Mesothelial cell of epicardium (in vitro differentiated cells): ENCODE results near the gene EXOSC1. TPM values are rescaled to one million over a fixed set of nuclear protein-coding genes. Genes with fewer than 3 reads are reported as not detected.

Experiments
- DNase-seq, 2 experiments: peaks; one replicate each; pipeline ENCODE4 v3.0.0; 2021; ENCODE audit warnings: low spot score in 2 of 2; ENCODE audit not compliant: unreplicated experiment in 2 of 2
- H3K27ac Mint-ChIP-seq: 2 replicates; pipeline ENCODE4 v1.8.0; 2021; ENCODE audit warnings: mixed read lengths
- H3K27me3 Mint-ChIP-seq: 2 replicates; pipeline ENCODE4 v1.8.0; 2021; ENCODE audit warnings: low read depth, mixed read lengths
- H3K36me3 Mint-ChIP-seq: 2 replicates; pipeline ENCODE4 v1.8.0; 2021; ENCODE audit warnings: mixed read lengths
- H3K4me1 Mint-ChIP-seq: 2 replicates; pipeline ENCODE4 v1.8.0; 2021; ENCODE audit warnings: mixed read lengths
- H3K4me3 Mint-ChIP-seq: 2 replicates; pipeline ENCODE4 v1.8.0; 2021; ENCODE audit warnings: mild to moderate bottlenecking, moderate library complexity, mixed read lengths
- H3K9me3 Mint-ChIP-seq: 2 replicates; pipeline ENCODE4 v1.8.0; 2021; ENCODE audit warnings: mixed read lengths
- CTCF ChIP-seq: fragments of 200-600 bp; sonication (generic); IDR thresholded peaks from one replicate; pipeline ENCODE4 v1.5.0; 2021; ENCODE audit warnings: antibody characterized with exemption; ENCODE audit not compliant: unreplicated experiment
- total RNA-seq: library from RNA; stranded (reverse); gene quantifications from 3 replicates; pipeline ENCODE4 v1.2.1, GENCODE V29; 2021

Gene EXOSC1, protein sequence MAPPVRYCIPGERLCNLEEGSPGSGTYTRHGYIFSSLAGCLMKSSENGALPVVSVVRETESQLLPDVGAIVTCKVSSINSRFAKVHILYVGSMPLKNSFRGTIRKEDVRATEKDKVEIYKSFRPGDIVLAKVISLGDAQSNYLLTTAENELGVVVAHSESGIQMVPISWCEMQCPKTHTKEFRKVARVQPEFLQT
- total RNA-seq = 28.2 to 31.2 TPM (median 30.6 TPM) in 3 replicates

DNA sequence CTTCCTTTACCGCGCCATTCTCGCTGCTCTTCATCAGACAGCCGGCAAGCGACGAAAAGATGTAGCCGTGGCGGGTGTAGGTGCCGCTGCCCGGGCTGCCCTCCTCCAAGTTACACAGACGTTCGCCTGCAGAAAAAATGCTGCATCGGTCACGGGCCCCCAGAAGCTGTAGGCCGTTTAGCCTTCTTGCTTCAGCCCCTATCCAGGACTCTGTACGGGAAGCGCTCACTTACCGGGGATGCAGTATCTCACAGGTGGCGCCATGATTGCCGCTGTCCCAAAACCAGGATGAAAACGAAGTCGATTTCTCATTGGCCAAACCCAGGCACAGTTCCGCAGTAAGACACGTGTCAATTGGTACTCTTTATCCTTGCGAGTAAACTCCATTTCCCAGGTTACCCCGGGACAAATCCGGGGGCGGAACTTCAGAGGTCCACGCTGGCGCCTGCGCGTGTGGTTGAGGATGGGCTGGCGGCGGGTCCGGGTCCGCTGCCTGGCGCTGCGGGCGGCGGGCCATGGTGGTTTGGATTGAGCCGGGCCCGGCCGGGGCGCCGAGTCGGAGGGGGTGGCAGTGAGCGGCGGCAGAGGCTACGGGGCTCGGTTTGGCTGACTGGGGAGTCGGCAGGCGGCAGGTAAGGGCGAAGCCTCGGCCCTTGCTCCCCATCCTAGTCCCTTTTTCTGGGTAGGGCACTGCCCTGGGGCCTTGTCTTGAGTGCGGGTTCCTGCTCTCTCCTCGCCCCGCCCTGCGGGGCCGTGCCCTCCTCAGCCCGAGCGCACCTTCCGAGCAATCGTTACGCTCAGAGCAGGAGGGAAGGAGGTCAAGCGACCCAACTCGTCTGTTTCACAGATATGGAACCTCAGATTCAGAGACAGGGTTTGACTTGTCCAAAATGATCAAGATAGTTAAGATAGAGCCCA, at the start of gene EXOSC1, which contains the start of gene ZDHHC16:
Gene EXOSC1 (minus strand): TSS at position 285 of the 918 bp plus-strand sequence. CDS start 21 bp downstream, at position 264.
Gene ZDHHC16 (plus strand): TSS at position 454 of the 918 bp plus-strand sequence. CDS start 5,501 bp downstream, outside the sequence.
- peaks cover 28% of the 10 kb centered on the region for H3K4me1 Mint-ChIP-seq
- peak within 1 kb of the TSS; percentile 89 for H3K27ac Mint-ChIP-seq
- TF ChIP-seq CTCF = no peak
- peak; percentile 80 to 87 for DNase-seq
- H3K4me3 Mint-ChIP-seq = peak within 1 kb of the TSS; percentile 96
- peaks cover 4% of the 10 kb centered on the region for H3K36me3 Mint-ChIP-seq
- H3K9me3 Mint-ChIP-seq = no peaks in the 10 kb centered on the region
- no peaks in the 10 kb centered on the region for H3K27me3 Mint-ChIP-seq

GRCh38 chr10:97494863-97495506, 49.2 kb upstream of the EXOSC1 start:
- H3K9me3 Mint-ChIP-seq = no peaks in the 10 kb centered on the region
- no peak for DNase-seq
- H3K36me3 Mint-ChIP-seq = peaks cover 2% of the 10 kb centered on the region
- peaks cover 35% of the 10 kb centered on the region for H3K4me1 Mint-ChIP-seq
- no peak overlapping the region for H3K4me3 Mint-ChIP-seq
- peaks cover 5% of the 10 kb centered on the region for H3K27me3 Mint-ChIP-seq
- H3K27ac Mint-ChIP-seq = peak overlapping the region; percentile 83
- TF ChIP-seq CTCF = no peak

DNA sequence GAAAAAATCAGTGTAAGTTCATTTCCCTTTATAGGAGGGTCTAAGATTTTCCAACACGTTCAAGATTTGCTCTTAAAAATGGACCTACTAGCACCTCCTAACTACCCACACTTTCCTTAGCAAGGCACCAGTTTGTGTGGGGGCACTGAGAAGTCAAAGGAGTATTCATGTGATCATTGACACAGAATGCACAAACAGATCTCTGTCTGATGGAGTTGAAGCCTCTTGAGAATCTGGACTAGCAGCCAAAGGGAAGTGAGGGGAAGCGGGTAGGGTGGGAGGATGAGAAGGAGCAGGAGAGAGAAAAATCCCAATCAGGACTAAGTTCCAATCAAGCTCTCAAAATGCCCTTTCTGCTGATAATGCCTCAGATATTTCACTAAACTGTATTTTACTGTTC, 48.3 kb upstream of the EXOSC1 start:
- Mint-ChIP-seq H3K9me3 (no peaks in the 10 kb centered on the region), H3K4me3 (no peak overlapping the region), H3K36me3 (peaks cover 2% of the 10 kb centered on the region), H3K4me1 (peaks cover 31% of the 10 kb centered on the region), H3K27me3 (no peaks in the 10 kb centered on the region), H3K27ac (peak overlapping the region; percentile 83)
- DNase-seq = no peak
- no peak for TF ChIP-seq CTCF

DNA sequence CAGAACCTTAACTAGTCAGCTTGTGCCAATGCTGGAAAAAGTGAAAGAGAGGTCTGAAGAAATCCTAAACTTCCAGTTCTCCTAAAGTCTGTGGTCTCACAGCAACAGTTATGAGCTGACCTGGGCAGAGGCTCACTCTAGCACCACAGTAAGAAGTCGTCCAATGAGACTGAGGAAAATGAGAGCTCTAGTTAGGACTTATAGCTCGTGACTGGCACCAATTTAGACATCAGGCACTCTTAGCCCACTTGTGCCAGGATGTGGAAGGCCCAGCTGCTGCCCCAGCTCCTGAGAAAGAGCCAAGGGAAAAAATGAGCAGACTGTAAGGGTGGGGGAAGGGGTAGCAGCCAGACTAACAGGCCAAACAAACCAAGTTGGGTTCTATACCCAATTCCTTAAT, 44.8 kb upstream of the EXOSC1 start:
- peaks cover 15% of the 10 kb centered on the region for H3K4me1 Mint-ChIP-seq
- H3K9me3 Mint-ChIP-seq = no peaks in the 10 kb centered on the region
- H3K36me3 Mint-ChIP-seq = peaks cover 6% of the 10 kb centered on the region
- no peak for TF ChIP-seq CTCF
- no peak overlapping the region for H3K4me3 Mint-ChIP-seq
- no peak for DNase-seq
- no peak overlapping the region for H3K27ac Mint-ChIP-seq
- no peaks in the 10 kb centered on the region for H3K27me3 Mint-ChIP-seq

- Mint-ChIP-seq H3K36me3 (peaks cover 7% of the 10 kb centered on the region), H3K27ac (no peak overlapping the region), H3K9me3 (no peaks in the 10 kb centered on the region), H3K4me1 (no peaks in the 10 kb centered on the region), H3K27me3 (no peaks in the 10 kb centered on the region), H3K4me3 (no peak overlapping the region)
- TF ChIP-seq CTCF = no peak
- DNase-seq = no peak
Measured at GRCh38 chr10:97485647-97486281, 40.0 kb upstream of the EXOSC1 start.
